Effector CD8-positive, alpha-beta T cell (primary cell): ENCODE results near the gene SDHB.

Experiments
- DNase-seq: peaks from one replicate; lab custom pipeline; 2025; lab: John Stamatoyannopoulos, UW

The SDHB gene

DNA sequence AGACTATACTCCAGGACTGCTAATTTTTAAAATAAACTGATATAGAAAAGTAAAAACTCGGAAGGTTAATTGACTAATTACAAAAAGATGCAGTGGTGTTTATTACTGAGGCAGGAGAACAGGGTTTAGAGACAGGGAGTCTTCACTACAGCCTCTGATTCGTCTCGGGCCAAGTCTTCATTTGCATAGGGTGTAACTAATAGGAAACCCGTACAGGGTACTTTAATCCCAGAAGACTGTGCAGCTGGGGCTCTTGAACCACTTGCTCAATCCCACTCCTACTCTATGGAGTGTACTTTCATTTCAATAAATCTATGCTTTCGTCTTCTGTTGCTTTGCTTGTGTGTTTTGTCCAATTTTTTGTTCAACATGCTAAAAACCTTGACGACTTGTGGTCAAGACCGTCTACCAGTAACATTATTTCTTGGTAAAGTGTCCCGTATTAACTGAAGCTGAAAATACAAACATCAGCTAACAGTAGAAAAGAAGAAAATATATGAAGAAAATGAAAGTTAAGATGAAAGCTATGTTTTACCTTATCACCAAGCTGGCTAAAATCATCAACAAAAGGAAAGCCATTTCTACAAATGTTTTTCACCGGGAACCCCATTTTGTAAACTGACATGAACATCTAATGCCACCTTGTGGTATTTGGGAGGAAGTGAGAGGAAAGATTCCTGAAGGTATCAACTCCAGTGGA is 8.0 kb downstream of the SDHB start:
- DNase-seq = no peak

DNA sequence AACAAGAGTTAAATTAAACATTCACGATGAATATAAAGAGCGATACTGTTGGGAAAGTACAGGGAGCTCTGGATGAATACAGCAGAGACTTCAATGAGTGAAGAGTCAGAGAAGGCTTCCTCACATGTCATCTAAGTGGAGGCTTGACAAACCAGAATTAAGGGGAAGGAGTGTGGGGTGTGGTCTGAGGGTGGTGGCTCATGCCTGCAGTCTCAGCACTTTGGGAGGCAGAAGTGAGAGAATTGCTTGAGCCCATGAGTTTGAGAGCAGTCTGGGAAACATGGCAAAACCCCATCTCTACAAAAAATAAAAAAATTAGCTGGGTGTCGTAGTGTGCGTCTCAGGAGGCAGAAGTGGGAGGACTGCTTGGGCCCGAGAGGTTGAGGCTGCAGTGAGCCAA is 8.7 kb downstream of the SDHB start:
- DNase-seq = no peak

DNA sequence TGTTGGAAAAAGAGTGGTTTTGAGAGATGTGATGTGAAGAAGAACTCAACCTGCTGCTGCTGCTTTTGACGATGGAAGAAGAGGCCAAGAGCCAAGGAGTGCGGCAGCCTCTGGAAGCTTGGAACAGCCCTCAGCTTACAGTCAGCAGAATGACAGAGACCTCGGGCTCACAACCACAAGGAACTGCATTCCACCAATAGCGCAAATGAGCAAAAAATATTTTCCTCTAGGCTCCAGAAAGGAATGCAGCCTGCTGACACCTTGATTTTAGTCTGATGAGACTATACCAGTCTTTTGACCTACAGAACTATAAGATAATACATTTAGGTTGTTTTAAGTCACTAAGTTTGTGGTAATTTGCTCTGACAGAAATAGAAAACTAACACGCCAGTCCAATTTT is 10.2 kb downstream of the SDHB start:
- DNase-seq = no peak

DNA sequence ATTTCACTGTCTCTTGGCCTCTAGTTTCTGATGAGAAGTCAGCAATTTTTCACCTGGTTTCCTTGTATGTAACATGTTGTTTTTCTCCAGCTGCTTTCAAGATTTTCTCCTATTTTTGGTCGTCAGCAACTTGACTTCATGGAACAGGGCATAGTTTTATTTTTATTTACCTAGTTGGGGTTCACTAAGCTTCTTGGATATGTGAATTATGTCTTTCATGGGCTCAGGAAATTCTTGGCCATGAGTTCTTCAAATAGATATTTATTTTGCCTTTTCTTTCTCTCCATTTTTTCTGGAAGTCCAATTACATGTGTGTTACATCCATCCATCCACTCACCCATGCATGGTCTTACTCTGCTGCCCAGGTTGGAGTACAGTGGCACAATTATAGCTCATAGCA is 13.7 kb downstream of the SDHB start:
- DNase-seq = no peak

DNA sequence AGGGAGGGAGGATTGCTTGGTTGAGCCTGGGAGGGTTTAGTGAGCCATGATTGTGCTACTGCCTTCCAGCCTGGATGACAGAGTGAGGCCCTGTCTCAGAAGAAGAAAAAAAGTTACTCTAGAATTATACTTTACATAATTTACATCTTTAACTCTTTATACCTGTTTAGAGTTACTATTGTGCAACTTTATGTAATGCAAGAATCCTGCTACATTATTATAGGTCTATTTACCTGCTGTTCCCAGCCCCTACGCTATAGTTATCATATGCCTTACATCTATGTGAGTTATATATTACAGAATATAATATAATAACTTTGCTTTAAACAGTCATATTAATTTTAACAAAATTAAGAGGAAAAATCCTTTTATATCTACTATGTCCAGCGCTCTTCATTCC is 14.3 kb downstream of the SDHB start:
- no peak for DNase-seq

DNA sequence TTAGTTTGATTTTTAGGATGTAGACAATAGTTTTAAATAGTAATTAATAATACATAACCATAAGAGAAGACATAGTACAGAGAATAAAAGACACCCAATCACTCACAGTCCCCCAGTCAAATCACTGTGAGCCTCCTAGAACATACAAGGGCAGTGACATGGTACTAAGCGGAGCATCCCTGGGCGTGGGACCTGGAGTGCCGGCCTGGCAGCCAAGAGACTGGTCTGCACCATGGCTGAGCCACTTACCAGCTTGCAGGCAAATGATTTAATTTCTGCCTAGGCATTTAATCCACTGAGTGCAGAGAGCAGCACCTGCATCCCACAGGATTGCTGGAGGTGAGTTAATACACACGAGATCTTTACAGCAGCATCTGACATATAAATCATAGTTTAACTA is 20.4 kb downstream of the SDHB start:
- no peak for DNase-seq

DNA sequence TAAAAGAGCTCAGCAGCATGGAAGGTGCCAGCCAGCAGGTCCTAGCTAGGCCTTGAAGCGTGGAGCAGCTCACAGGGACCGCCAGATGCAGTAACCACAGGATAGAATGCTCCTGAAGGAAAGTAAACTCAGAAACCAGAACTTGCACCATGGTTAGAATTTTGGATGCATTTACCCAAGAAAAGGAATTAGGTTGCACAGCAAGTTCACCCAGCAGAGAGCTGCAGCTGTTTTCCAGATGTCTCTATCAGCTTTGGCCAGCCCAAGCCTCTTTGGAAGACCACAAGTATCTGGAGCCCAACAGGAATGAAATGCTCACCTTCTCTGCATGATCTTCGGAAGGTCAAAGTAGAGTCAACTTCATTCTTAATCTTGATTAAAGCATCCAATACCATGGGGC is 21.1 kb downstream of the SDHB start:
- DNase-seq = no peak

DNA sequence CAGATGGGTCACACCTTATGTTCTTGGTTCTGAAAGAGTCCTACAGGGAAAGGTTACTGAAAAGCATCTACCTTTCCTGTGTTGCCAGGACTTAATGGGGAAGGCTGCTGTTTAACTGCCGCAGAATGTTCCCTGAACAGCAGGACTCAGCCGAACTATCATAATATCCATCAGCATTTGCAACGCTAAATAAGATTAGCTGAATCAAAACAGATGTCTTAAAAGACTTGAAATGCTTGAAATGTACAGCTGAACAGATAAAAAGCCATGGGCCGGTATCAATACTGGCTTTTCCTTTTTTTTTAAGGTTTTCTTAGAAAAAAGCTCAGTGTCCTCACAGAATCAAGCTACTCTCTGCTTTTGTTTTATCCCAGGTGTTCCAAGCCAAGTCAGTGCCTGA is 22.4 kb downstream of the SDHB start:
- DNase-seq = no peak

DNA sequence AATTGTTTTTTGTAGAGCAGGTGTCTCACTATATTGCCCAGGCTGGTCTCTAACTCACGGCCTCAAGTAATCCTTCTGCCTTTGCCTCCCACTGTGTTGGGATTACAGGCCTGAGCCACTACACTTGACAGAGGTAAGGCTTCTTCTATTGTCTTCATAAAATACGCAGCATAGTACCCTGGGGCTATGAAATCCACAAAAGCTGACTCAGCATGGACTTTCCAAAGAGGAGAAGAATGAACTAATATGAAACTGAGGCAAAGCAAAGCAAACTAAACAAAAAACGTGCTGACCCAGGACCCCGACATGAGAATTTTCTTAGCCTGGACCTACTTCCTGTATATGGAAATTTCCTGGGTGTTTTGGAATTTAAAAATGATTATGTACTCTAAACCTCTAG is 23.6 kb downstream of the SDHB start:
- DNase-seq = no peak

DNA sequence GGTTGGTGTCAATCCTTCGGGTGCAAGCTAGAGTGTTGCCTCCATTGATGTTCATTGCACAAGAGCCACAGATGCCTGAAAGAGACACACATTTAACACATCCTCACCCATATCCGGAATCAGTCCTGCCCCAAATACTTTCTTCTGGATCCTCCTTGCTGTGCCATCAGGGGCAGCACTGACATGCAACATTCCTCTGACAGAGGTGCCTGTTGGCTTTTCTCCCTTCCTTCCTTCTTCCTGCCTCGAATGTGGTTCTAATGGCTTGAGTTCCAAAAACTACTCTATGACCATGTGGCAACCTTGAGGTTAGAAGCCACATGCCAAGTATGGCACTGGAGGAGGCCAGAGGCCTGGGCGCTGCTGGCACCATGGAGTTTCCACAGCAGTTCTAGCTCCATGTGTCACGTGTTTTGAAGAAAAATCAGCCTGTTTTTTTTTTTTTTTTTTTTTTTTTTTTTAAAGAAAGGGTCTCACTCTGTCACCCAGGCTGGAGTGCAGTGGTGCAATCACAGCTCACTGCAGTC is 25.1 kb downstream of the SDHB start:
- DNase-seq = no peak

DNA sequence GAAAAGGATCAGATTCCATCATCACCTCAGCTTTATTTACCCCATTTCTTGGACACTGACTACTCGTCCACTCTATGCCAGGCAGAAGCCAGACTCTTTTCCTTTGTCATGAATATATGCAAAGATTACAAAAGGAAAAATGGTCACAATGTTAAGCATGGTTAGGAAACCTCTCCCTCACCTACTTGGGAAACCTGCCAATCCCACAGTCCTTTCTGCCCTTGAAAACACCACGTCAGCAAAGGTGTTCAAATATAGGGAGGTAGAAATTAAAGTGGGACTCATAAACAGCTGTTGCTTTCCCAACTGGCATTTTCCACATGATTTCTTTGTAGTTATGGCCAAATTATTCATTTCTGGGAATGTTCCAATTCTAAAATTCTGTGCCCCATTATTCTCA is 25.9 kb downstream of the SDHB start:
- DNase-seq = no peak

DNA sequence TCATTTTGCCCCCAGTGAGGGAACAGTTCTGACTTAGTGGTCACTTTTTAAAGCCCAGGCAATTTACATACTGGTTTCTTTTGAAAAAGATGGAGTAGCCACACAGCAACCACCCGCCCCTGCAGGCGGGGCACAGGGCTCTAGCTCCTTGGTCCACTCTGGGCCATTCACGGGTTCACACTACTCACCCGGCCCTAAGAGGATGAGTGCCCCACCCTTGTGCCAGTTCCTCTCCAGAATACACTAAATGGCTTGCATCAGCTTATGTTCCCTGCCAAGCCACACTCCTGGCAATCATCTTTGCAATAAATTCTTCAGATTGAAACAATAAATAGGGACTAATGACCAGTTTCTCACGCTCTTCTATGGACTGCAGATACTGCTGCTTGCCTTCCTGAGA is 26.4 kb downstream of the SDHB start:
- DNase-seq = no peak

DNA sequence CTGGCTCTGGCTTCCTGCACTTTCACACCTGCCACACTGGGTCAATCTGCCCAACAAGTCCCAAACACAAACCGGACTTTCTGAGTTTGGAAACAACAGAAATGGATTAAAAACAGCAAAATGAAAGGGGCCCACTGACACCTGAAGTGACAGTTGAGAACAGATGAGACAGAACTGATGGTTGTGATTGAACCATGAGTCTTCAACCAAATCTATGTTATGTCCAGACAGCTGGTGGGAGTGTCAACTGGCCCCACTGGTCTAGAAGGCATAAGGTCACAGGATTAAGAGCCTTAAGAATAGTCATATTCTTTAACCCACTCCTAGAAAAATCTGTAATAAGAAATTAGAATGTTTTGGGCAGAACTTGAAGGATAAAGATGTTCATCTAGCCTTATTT is 29.1 kb downstream of the SDHB start:
- no peak for DNase-seq

DNA sequence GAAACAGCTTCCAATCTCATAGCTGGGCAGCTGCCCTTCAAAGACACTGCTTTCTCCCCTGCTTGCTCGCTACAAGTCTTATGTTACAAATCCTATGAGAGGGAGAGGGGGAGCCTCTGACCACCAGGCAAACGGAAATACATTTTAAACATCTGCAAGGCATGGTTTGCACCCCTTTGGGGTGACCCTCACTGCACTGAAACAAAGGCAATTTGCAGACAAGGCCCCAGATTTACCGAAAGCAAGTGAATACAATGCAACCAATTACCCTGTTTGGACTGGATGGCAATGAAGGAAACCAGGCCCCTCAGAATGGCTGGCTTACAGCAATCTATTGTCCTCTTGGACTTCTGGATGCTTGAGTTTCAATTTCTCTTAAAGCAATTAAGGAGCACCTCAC is 30.3 kb downstream of the SDHB start:
- DNase-seq = no peak

DNA sequence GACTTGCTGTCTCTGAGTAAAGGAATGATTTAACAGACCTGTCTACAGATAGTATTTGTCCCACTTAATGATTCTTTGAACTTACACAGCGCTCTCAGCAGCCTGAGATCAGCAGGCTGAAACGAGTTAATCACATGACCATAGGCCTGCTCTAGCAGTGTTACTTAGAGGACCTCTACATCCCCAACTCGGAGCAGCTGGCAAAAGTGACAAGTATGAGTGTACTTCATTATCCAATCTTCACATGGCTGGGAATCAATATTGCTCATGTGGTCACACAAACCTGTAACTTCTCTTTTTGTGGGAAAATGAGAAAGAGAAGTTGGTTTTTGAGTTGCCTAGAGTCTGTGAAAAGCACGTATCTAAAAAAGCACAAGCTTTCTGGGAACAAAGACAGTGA is 30.7 kb downstream of the SDHB start:
- no peak for DNase-seq

DNA sequence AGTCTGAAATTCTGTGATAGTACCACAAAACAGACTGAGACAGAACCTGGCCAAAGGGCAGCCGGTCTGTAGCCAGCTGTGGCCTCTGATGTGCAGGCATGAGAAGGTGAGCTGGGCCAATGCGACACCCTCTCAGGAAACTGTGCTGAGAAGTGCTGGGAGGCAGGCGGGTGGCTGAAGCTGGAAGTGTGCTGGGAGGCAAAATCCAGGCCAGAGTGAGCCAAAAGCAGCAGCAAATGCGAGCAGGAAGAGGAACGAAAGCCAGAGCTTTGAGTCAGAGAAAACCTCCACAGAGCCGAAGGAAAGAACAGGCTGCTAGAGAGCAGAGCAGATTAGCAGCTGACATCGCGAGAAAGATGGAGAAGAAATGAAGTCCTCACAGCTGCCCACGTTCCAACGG is 31.9 kb downstream of the SDHB start:
- no peak for DNase-seq

DNA sequence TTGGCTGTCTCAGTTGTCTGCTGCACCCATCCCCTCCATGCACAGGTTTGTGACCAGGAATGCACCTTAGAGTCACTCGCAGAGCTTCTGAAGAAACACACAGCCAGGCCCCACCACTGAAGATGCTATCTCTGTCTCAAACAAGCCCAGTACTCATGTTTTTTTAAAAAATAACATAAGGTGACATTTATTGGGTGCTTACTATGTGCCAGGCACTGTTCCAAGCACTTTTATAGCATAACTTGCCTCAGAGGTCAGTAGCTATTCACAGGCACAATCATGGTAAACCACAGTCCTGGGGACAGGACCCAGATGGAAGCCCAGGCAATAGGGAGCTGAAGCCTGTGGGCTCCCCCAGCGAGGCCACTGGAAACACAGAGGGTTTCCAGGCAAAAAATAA is 33.3 kb downstream of the SDHB start:
- no peak for DNase-seq

DNA sequence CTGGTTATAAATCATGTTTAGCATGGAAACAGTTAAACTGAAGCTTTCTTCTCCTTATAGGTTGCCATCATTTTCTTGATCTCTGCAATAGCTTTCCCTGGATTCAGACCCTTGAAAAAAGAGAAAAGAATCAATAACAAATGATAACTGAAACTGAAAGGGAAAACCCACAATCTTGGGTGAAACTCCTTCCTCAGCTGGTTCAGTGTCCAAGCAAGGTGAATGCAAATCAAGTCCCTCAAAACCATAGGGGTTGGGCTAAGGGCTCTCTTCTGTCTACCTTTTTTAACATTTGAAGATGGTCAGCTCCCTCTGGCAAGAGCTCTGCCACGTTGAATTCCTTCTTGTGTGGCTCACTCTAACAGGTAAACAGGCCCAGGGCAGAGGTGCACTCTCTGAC is 35.0 kb downstream of the SDHB start:
- no peak for DNase-seq

DNA sequence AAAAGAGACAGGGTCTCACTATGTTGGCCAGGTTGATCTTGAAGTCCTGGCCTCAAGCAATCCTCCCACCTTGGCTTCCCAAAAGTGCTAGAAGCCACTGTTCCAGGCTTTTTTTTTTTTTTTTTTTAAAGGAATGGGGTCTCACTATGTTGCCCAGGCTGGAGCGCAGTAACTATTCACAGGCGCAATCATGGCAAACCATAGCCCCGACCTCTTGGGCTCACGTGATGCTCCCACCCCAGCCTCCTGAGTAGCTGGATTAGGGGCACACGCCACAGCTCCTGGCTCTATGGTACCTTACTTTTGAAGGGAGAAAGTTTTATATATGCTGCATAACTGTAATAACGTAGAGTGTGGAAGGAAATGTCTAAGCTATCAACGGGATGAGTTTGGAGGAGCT is 36.4 kb downstream of the SDHB start:
- no peak for DNase-seq

DNA sequence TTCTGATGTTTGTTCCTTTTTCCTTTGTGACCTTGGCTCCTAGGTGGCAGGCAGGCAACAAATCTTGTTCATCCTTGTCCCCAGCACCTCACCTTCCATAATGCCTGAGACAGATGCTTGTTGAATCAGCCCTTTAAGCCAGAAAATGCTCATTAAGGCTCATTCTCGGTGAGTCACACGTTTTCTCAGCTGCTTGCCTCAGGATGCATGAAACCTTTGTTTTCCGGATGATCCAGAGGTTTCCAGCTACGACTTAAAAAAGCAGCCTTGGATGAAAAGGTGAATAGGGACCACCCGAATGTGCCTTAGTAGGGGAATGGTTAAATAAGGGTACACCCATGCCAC is 37.5 kb downstream of the SDHB start:
- no peak for DNase-seq

DNA sequence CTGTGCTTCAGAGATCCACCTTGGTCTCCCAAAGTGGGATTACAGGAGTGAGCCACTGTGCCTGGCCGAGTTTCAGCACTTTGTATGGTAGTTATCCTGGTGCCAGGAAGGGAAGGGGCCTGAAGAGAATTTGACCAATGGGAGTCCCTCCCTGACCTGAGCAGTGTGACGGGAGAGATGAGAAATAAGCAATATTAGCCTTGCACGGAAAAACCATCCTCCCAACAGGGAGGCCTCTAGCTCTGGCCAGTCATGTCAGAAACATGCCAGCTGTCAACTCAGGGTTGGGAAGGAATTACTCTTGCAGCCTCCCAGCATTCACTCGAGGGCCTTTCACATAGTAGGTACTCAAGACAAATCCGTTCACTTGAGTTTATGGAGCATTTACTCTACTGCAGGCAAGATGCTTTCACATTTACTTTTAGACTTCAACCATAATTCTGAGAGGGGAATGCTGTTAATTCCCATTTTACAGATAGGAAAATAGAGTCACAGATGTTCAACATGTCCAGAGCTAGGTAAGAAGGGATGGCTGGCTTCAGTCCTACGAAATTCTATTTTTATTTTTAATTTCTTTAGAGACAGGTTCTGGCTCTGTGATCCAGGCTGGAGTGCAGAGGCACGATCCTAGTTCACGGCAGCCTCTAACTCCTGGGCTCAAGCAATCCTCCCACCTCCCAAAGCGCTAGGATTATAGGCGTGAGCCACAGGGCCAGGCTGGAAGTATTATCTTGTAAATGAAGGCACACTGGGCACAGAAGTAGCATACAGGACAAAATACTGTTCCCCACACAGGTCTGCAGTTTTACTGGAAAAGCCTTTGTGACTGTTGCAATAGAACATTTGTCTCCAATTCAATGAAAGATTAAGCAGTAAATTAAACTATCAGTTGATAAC is 38.9 kb downstream of the SDHB start:
- no peak for DNase-seq

DNA sequence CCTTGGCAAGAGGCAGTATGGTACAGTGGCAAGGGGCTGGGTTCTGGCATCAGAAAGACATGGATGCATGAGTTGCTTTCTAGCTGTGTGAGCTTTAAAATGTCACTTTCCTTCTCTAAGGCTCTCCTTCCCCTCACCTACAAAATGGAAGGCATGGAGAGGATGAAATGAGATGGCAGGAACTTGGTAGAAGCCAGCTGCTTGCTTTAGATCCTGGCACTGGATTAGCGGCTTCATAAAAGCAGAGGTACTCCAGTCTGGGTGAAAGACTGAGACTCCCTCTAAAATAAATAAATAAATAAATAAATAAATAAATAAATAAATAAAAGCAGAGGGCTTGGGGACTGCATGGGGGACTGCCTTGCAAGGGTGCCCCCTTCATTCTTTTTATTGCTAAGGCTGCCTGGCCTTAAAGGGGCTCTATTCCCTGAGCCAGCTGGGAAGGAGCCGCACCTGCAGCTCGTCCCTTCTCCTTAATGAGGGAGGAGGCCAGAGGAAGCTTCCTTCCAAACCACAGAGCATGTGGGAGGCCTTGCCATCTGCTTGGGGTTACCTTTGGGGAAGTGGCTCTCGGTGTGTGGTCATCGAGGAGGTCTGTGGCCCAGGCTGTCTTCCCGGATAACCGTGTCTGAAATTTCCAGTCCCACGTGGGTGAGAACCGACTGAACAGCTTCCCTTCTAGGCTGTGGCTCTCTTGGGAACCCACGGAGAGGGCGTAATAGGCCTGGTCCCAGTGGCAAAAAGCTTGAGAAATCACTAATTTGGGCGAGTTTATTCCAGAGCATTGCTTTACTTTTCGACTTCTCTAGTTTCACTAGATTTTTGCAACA is 40.1 kb downstream of the SDHB start:
- no peak for DNase-seq
